GM10248 (cell line): Measurements from ENCODE around the gene RBM47.
"Not testable (repeated sequence)": the region's sequence is repeated elsewhere in the genome, so short reads cannot be mapped to it uniquely, and the experiment has no call there.

Experiments used
- CTCF ChIA-PET: fragments of 300-600 bp; sonication (Branson Sonifier 250); formaldehyde crosslinking; extraction: SDS; loops from one replicate; lab custom pipeline; 2021; ENCODE audit warnings: antibody characterized with exemption; lab: Yijun Ruan, JAX
- POLR2A ChIA-PET: fragments of 350-650 bp; sonication (Branson Sonifier 250); formaldehyde crosslinking; extraction: SDS; loops from one replicate; lab custom pipeline; 2020; ENCODE audit warnings: antibody characterized with exemption; lab: Yijun Ruan, JAX
- DNase-seq: peaks from one replicate; pipeline ENCODE4 v3.0.0; 2012; ENCODE audit errors: extremely low spot score
- CTCF ChIP-seq: IDR thresholded peaks from 2 replicates; pipeline ENCODE4 v1.5.1; 2012; ENCODE audit warnings: mild to moderate bottlenecking, low read depth; ENCODE audit errors: extremely low read depth, missing control alignments, control extremely low read depth

Gene RBM47

GRCh38 chr4:40412866-40413795, 216.5 kb downstream of the RBM47 start:
- TF ChIP-seq CTCF = no peak
- no peak for DNase-seq
- ChIA-PET POLR2A (no interaction called here), CTCF (no interaction called here)

GRCh38 chr4:40412388-40412787, 217.3 kb downstream of the RBM47 start:
- TF ChIP-seq CTCF = no peak
- no peak for DNase-seq
- ChIA-PET CTCF (no interaction called here), POLR2A (no interaction called here)

GRCh38 chr4:40409835-40410234, 219.8 kb downstream of the RBM47 start:
- ChIA-PET CTCF (interaction anchor here (0.7 kb wide), 1 partner anchor 84 kb away, joined by 3 read pairs; no protein-coding TSS in a partner anchor), POLR2A (no interaction called here)
- no peak for TF ChIP-seq CTCF
- no peak for DNase-seq

- DNase-seq, POLR2A ChIA-PET: not testable (repeated sequence)
Measured at GRCh38 chr4:40407468-40407867, 222.2 kb downstream of the RBM47 start.

GRCh38 chr4:40406340-40406739, 223.3 kb downstream of the RBM47 start:
- DNase-seq = no peak
- TF ChIP-seq CTCF = no peak
- ChIA-PET POLR2A (no interaction called here), CTCF (no interaction called here)

More at GRCh38 chr4:40407468-40407867, 222.2 kb downstream of the RBM47 start:
- CTCF ChIA-PET = not testable (repeated sequence)

GRCh38 chr4:40405193-40405592, 224.5 kb downstream of the RBM47 start:
- ChIA-PET POLR2A (no interaction called here), CTCF (no interaction called here)
- no peak for TF ChIP-seq CTCF
- DNase-seq = no peak

- ChIA-PET CTCF (no interaction called here), POLR2A (interaction anchor here (0.6 kb wide), 1 partner anchor 851 kb away, joined by 3 read pairs; no protein-coding TSS in a partner anchor)
- TF ChIP-seq CTCF = no peak
- DNase-seq = no peak
Measured at GRCh38 chr4:40403081-40403480, 226.6 kb downstream of the RBM47 start.
